RKO (cell line): Measurements from ENCODE around the gene LSMEM2.
"Not testable (repeated sequence)": the region's sequence is repeated elsewhere in the genome, so short reads cannot be mapped to it uniquely, and the experiment has no call there.

ENCODE experiments used
- DNase-seq: peaks from one replicate; pipeline ENCODE4 v3.0.0-alpha.2; 2016; ENCODE audit warnings: low spot score

The LSMEM2 gene

GRCh38 chr3:50278123-50278879 lies 586 bp upstream of the LSMEM2 start:
- DNase-seq = no peak

GRCh38 chr3:50279255-50280016 lies 549 bp downstream of the LSMEM2 start:
- no peak for DNase-seq

DNA sequence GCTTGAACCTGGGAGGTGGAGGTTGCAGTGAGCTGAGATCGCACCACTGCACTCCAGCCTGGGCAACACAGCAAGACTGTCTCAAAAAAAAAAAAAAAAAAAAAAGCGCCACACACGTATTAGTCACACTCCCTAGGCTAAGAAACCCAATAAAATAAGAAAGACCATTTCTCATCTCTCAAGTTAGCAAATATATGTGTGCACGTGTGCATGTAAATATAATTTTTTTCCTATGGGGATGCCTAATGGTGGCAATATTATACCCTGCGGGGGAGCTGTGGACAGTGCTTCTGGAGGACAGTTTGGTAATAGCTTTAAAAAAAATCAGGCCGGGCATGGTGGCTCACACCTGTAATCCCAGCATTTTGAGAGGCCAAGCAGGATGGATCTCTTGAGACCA lies 5.2 kb downstream of the LSMEM2 start:
- not testable (repeated sequence) for DNase-seq

DNA sequence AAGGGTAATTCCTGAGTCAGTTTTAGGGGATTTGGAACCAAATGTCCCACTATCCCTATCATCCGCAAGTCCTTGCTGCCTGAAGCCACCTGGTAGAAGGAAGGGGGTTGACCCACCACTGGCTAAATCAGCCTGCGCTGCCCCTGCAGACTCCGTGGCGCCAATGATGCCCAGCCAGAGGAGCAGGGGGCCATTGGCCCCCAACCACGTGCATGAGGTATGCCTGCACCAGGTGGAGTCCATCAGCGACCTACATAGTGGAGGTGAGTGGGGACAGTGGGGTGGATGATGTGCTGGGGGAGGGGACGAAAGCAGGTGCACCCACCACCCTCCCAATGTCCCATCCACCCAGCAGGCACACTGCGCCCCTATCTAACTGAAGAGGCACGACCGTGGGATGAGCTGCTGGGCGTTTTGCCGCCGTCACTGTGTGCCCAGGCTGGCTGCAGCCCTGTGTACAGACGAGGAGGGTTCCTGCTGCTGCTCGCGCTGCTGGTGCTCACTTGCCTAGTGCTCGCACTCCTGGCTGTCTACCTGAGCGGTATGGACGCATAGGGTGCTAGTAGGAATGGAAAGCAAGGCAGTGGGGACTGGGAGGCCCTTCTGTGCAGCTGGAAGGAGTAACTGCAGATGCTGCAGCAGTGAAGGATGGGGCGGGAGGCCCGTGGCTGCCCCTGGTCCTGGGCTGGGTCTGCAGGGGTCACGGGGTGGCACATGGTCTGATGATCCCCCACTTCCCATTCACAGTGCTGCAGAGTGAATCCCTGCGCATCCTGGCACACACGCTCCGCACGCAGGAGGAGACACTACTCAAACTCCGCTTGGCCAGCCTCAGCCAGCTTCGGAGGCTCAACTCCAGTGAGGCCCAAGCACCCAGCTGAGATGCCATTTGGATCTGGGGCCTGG lies 7.7 kb downstream of the LSMEM2 start:
- no peak for DNase-seq

GRCh38 chr3:50287262-50287661 lies 8.4 kb downstream of the LSMEM2 start:
- no peak for DNase-seq

GRCh38 chr3:50288387-50289007 lies 9.6 kb downstream of the LSMEM2 start:
- DNase-seq = no peak

DNA sequence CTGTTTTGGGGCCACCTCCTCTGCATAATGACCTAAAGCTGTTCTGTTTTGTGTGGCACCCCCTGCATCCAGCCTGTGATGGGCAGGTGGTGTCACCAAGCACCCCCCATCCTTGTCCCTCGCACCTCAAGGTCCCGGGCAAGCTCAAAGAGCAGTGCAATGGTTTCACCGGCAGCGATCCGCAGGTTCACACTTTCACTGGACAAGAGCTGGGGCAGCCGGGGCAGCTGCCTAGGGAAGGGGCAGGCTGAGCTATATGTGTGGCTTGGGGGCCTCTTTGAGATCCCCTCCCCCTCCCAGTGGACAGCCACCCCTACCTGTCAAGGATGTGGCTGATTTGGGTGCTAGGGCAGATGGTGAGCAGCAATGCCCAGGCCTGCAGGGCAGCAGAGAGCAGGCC lies 10.2 kb downstream of the LSMEM2 start:
- DNase-seq = no peak

GRCh38 chr3:50290161-50290641 lies 11.3 kb downstream of the LSMEM2 start:
- no peak for DNase-seq

- peak; percentile 98 for DNase-seq
These were observed 13.5 kb downstream of the LSMEM2 start, which contains the start of gene IFRD2 for GRCh38 chr3:50292159-50293078. Gene IFRD2, minus strand, starts transcription at chr3:50292429. Its CDS starts 155 bp downstream, at chr3:50292274.

- DNase-seq = no peak
These were observed 14.4 kb downstream of the LSMEM2 start for GRCh38 chr3:50293079-50293801.

DNA sequence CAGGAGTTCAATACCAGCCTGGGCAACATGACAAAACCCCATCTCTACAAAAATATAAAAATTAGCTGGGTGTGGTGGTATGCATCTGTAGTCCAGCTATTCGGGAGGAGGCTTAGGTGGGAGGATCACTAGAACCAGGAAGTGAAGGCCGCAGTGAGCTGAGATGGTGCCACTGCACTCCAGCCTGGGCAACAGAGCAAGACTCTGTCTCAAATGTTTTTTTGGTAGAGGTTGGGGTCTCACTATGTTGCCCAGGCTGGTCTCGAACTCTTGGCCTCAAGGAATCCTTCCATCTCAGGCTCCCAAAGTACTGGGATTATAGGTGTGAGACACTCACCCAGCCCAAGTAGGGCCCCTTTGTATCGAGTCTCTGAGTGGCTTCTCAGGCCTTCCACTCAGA lies 15.2 kb downstream of the LSMEM2 start:
- no peak for DNase-seq

- no peak for DNase-seq
These were observed 15.9 kb downstream of the LSMEM2 start for GRCh38 chr3:50294492-50295403.

DNA sequence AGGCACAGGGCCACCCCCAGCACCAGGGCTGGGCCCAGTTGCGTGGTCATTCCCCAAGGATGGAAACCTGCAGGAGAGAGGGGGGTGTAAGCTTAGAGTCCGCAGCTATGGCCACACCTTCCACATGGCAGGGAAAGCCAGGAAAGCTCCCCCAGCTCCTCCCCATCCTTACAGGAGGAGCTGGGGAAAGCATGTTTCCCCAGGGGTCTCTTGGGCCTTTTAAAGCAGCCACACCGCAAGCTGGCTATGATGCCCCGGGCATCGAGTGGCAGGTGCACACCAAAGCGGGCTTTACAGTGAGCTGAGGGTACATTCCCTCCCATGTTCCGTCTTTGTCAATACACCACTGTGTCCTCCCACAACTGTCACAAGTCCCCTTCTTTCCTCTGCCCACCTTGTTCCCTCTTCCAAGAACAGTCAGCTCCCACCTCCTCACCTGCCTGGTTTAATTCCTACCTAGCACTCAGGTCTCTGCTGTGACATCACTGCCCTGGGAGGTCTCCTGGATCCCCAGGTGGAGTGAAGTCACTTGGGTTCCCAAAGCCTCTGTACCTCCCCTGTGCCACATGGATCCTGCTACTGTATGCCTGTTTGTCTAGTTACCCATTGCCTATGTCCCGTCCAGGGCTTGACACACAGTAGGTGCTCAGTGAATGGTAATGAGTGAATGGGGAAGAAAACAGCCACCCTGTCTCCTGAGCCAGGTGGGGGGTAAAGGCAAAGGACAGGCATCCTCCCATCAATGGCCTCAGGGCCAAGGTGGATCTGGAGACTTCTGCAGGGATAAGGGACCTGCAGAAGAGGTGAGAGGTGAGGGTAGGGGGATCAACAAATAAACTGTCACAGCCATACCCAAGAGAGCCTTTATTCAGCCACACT lies 16.9 kb downstream of the LSMEM2 start:
- DNase-seq = no peak

DNA sequence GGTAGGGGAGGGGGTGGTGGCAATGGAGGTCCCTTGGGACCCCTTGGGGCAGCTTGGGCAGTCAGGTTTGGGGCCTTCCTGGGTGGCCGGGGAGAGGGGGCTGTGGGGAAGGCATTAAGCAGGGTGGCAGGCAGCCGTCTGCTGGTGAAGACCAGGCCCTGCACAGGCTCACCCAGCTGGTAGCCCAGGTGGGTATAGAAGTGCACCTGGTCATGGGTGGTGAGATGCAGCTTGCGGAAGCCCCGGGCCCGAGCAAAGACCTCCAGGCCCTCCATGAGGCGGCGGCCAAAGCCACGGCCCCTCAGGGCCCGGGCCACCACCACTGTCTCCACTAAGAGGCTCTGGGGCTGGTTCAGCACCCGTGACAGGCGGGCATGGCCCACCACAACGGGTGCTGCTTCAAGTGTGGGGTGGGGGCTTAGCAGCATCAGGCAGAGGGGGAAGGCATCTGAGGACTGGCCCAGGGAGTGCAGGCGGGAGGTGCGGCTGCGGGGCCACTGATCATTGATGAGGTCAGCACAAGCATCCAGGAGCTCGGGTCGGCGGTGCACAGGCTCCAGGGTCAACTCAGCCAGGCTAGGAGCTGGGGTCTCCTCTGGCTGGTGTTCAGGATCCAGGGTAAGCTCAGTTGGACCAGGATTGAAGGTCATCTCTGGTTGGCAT lies 18.0 kb downstream of the LSMEM2 start:
- no peak for DNase-seq

- DNase-seq = no peak
These were observed 18.5 kb downstream of the LSMEM2 start for GRCh38 chr3:50297384-50297775.

DNA sequence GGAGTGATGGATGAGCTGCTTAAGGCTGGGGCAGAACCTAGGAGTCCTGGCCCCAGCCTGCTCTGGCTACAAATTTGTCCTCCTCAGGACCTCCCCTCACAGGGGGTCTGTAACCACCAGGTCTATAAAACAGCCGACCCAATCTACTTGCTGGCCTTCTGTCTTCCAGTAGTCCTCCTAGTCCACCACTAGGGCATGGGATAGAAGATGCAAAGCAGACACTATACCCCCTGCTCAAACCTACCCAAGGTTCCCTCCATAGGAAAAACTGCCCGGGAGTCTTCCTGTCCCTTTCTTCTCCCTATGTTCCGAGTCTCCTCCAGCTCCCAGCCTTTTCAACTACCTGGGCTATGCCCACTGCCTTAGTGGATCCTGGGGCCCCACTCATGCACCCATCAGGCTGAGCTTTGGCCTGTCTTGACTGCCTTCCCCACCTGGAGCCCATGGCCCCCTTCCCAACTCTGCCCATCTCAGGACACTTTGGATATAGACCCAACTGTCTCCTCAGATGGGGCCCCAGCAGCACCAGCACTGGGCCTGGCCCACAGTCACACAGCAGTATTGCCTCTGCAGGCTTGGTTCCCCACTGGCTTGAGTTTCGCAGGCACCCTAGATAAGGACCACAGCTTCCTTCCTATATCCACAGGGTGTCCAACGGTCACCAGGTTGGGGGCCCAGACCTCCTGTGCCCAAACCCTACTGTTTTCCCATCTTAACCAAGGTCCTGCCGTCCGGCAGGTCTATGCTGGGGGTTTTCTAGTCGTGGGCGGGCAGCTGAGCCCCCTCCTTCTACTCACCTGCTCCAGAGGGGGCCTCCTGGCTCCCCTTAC lies 19.2 kb downstream of the LSMEM2 start:
- DNase-seq = no peak
